Spleen (tissue), 11 donors: ENCODE results near the gene ERO1B. TPM values are rescaled to one million over a fixed set of nuclear protein-coding genes. Genes with fewer than 3 reads are reported as not detected.

ENCODE experiments used
- DNase-seq: peaks from one replicate; pipeline ENCODE4 v3.0.0-alpha.2; 2020
- H3K27ac ChIP-seq, 8 donors: fragments of 200-600 bp; sonication (generic) in 7 of 8; 1 replicate in 4 of 8; 2 replicates in 4 of 8; pipeline versions ENCODE4 v1.5.0 to v1.8.0; 2016 to 2021; ENCODE audit warnings: inconsistent platforms in 4 of 8, mild to moderate bottlenecking in 4 of 8, moderate library complexity in 1 of 8
- H3K27me3 ChIP-seq, 7 donors: fragments of 200-600 bp; sonication (generic) in 6 of 7; replicated peaks in 1 of 7; 1 replicate in 4 of 7; 2 replicates in 3 of 7; pipeline versions ENCODE4 v1.5.0 to v1.8.0; 2016 to 2021; ENCODE audit warnings: inconsistent platforms in 3 of 7, mild to moderate bottlenecking in 1 of 7
- H3K36me3 ChIP-seq, 6 donors: fragments of 200-600 bp; sonication (generic) in 5 of 6; 1 replicate in 4 of 6; 2 replicates in 2 of 6; pipeline versions ENCODE4 v1.5.0 to v1.8.0; 2016 to 2021; ENCODE audit warnings: inconsistent platforms in 2 of 6
- H3K4me1 ChIP-seq, 6 donors: fragments of 200-600 bp; sonication (generic) in 5 of 6; 1 replicate in 3 of 6; 2 replicates in 3 of 6; pipeline versions ENCODE4 v1.5.0 to v1.8.0; 2016 to 2021; ENCODE audit warnings: inconsistent platforms in 3 of 6
- H3K4me3 ChIP-seq, 8 donors: fragments of 200-600 bp; sonication (generic) in 7 of 8; 1 replicate in 4 of 8; 2 replicates in 4 of 8; pipeline versions ENCODE4 v1.5.0 to v1.8.0; 2016 to 2021; ENCODE audit warnings: inconsistent platforms in 4 of 8, mild to moderate bottlenecking in 4 of 8, moderate library complexity in 2 of 8
- H3K9me3 ChIP-seq, 8 donors: fragments of 200-600 bp; sonication (generic) in 7 of 8; 1 replicate in 4 of 8; 2 replicates in 4 of 8; pipeline versions ENCODE4 v1.5.0 to v1.8.0; 2016 to 2021; ENCODE audit warnings: inconsistent platforms in 4 of 8
- POLR2A ChIP-seq, 3 donors: fragments of 450-650 bp; IDR thresholded peaks; one replicate each; pipeline ENCODE4 v1.5.1; 2017; ENCODE audit warnings: antibody characterized with exemption in 3 of 3, mild to moderate bottlenecking in 1 of 3
- POLR2AphosphoS5 ChIP-seq, 3 donors: sonication (generic); formaldehyde crosslinking; IDR thresholded peaks; one replicate each; pipeline ENCODE4 v1.5.1; 2017; ENCODE audit warnings: antibody characterized with exemption in 3 of 3
- WGBS, 5 donors: extraction: QIAGEN DNeasy Blood & Tissue Kit in 3 of 5; methylation state at CpG; one replicate each; pipeline versions ENCODE4 v1.1.5 to v1.1.7; 2013 to 2018; 5-methylcytosine and 5-hydroxymethylcytosine counted together
- intact Hi-C: fragments of 100-400 bp; cut with DNase I; formaldehyde crosslinking; loops from one replicate; pipeline ENCODE4 v1.15.0; 2023; ENCODE audit warnings: low total_unique reads
- polyA plus RNA-seq, 3 donors: library from polyadenylated mRNA; stranded (reverse); fragments of 200-250 nt; gene quantifications; one replicate each; pipeline ENCODE4 v1.2.1, GENCODE V29; 2013
- total RNA-seq, 7 donors: library from RNA; depleted of rRNA in 3 of 7; stranded (reverse); fragments of >200 nt in 3 of 7; fragmentation: NEBNext Ultra II Directional in 4 of 7; extraction: Animal tissue kit (Norgen Biotek cat#: 25700) in 4 of 7; gene quantifications; one replicate each; pipeline versions ENCODE4 v1.1.0 to v1.2.1, GENCODE V29; 2016 to 2021
- TF ChIP-seq, protein P1 (sequence below), 11 experiments: fragments of 200-600 bp in 7 of 11; fragments of 450-650 bp in 4 of 11; sonication (generic) in 4 of 11; IDR thresholded peaks in 8 of 11; conservative IDR thresholded peaks in 3 of 11; 1 replicate in 7 of 11; 2 replicates in 4 of 11; pipeline versions ENCODE4 v1.4.0 to v1.8.0; 2016 to 2021; ENCODE audit warnings: antibody characterized with exemption in 11 of 11, inconsistent platforms in 4 of 11, mild to moderate bottlenecking in 1 of 11
- donor health status: healthy with polysubstance abuse.
- donor health status: DM: no; HTN: no; CAD: no; lungs with moderate emphysema.
- donor health status: DM: no; HTN: no; CAD: no.
- donor health status: Bipolar disorder and iron deficiency.
- donor health status: healthy.
- donor health status: DM: no; HTN: no; CAD: no.
- donor health status: DM: yes; HTN: yes; CAD: no.

ERO1B gene
- total and polyA plus RNA-seq, 10 donors: 3.9 to 29.4 (median 16.4) TPM

GRCh38 chr1:236275061-236275460 lies 6.7 kb downstream of the ERO1B start:
- Histone ChIP-seq H3K36me3 (no peaks in the 10 kb centered on the region), H3K9me3 (peaks cover 0 to 6% (median 0%) of the 10 kb centered on the region in 8 donors), H3K4me1 (peaks cover 0 to 20% (median 4%) of the 10 kb centered on the region in 6 donors), H3K4me3 (no peak overlapping the region), H3K27ac (no peak overlapping the region), H3K27me3 (no peaks in the 10 kb centered on the region)
- TF ChIP-seq POLR2A (IDR thresholded peaks at IDR 0.05) (no peak), POLR2AphosphoS5 (IDR thresholded peaks at IDR 0.05) (no peak)
- intact Hi-C loops: no loop called here
- DNase-seq: no peak

GRCh38 chr1:236273358-236273757 lies 8.4 kb downstream of the ERO1B start:
- DNase-seq: no peak
- WGBS, 5 donors: 93 to 100% (median 97%) methylated on average over 2 of the region's 2 CpGs
- TF ChIP-seq POLR2A (IDR thresholded peaks at IDR 0.05): no peak
- no peak for TF ChIP-seq POLR2AphosphoS5 (IDR thresholded peaks at IDR 0.05)
- TF ChIP-seq, protein P1, sequence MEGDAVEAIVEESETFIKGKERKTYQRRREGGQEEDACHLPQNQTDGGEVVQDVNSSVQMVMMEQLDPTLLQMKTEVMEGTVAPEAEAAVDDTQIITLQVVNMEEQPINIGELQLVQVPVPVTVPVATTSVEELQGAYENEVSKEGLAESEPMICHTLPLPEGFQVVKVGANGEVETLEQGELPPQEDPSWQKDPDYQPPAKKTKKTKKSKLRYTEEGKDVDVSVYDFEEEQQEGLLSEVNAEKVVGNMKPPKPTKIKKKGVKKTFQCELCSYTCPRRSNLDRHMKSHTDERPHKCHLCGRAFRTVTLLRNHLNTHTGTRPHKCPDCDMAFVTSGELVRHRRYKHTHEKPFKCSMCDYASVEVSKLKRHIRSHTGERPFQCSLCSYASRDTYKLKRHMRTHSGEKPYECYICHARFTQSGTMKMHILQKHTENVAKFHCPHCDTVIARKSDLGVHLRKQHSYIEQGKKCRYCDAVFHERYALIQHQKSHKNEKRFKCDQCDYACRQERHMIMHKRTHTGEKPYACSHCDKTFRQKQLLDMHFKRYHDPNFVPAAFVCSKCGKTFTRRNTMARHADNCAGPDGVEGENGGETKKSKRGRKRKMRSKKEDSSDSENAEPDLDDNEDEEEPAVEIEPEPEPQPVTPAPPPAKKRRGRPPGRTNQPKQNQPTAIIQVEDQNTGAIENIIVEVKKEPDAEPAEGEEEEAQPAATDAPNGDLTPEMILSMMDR (IDR thresholded peaks at IDR 0.05 in 8 of 11, conservative IDR thresholded peaks at IDR 0.05 in 3 of 11): no peak
- no peak overlapping the region for H3K4me3 ChIP-seq
- peaks cover 0 to 6% (median 0%) of the 10 kb centered on the region in 8 donors for H3K9me3 ChIP-seq
- H3K27me3 ChIP-seq: no peaks in the 10 kb centered on the region
- no peak overlapping the region for H3K27ac ChIP-seq
- peaks cover 0 to 19% (median 0%) of the 10 kb centered on the region in 6 donors for H3K4me1 ChIP-seq
- intact Hi-C loops: no loop called here
- H3K36me3 ChIP-seq: peaks cover 0 to 11% (median 4%) of the 10 kb centered on the region in 6 donors

- no peak for DNase-seq
- Histone ChIP-seq H3K4me3 (no peak overlapping the region), H3K4me1 (peaks cover 0 to 19% (median 0%) of the 10 kb centered on the region in 6 donors), H3K9me3 (no peaks in the 10 kb centered on the region), H3K27ac (no peak overlapping the region), H3K36me3 (peaks cover 0 to 49% (median 14%) of the 10 kb centered on the region in 6 donors), H3K27me3 (no peaks in the 10 kb centered on the region)
- intact Hi-C loops: no loop called here
- TF ChIP-seq, protein P1 (IDR thresholded peaks at IDR 0.05 in 8 of 11, conservative IDR thresholded peaks at IDR 0.05 in 3 of 11): no peak
- no peak for TF ChIP-seq POLR2A (IDR thresholded peaks at IDR 0.05)
- no peak for TF ChIP-seq POLR2AphosphoS5 (IDR thresholded peaks at IDR 0.05)
Observed at GRCh38 chr1:236269439-236269838, 12.3 kb downstream of the ERO1B start.

DNA sequence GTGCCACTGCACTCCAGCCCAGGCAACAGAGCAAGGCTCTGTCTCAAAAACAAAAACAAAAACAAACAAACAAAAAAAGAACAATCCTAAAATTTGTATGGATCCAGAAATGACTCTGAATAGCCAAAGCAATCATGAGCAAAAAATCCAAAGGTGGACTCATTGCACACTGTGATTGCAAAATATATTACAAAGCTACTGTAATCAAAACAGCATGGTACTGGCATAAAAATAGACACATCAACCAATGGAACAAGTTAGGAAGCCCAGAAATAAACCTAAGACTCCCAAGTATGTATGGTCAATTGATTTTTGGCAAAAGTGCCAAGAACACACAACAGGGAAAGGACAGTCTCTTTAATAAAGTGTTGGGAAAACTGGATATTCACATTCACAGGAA lies 19.9 kb downstream of the ERO1B start:
- no peak for TF ChIP-seq POLR2AphosphoS5 (IDR thresholded peaks at IDR 0.05)
- TF ChIP-seq, protein P1 (IDR thresholded peaks at IDR 0.05 in 8 of 11, conservative IDR thresholded peaks at IDR 0.05 in 3 of 11): no peak
- TF ChIP-seq POLR2A (IDR thresholded peaks at IDR 0.05): no peak
- H3K36me3 ChIP-seq: peaks cover 0 to 82% (median 17%) of the 10 kb centered on the region in 6 donors
- H3K27ac ChIP-seq: no peak overlapping the region
- peaks cover 12 to 62% (median 58%) of the 10 kb centered on the region in 8 donors for H3K9me3 ChIP-seq
- H3K4me1 ChIP-seq: no peaks in the 10 kb centered on the region
- no peak overlapping the region for H3K4me3 ChIP-seq
- no peak for DNase-seq
- no peaks in the 10 kb centered on the region for H3K27me3 ChIP-seq
- intact Hi-C loops: no loop called here

GRCh38 chr1:236261033-236261432 lies 20.7 kb downstream of the ERO1B start:
- TF ChIP-seq POLR2A (IDR thresholded peaks at IDR 0.05): no peak
- TF ChIP-seq POLR2AphosphoS5 (IDR thresholded peaks at IDR 0.05): no peak
- TF ChIP-seq, protein P1 (IDR thresholded peaks at IDR 0.05 in 8 of 11, conservative IDR thresholded peaks at IDR 0.05 in 3 of 11): no peak
- WGBS, 5 donors: 78 to 94% (median 84%) methylated on average over 1 of the region's 1 CpG
- no peaks in the 10 kb centered on the region for H3K27me3 ChIP-seq
- H3K4me1 ChIP-seq: no peaks in the 10 kb centered on the region
- H3K4me3 ChIP-seq: no peak overlapping the region
- peaks cover 0 to 82% (median 19%) of the 10 kb centered on the region in 6 donors for H3K36me3 ChIP-seq
- intact Hi-C loops: no loop called here
- peaks cover 12 to 67% (median 59%) of the 10 kb centered on the region in 8 donors for H3K9me3 ChIP-seq
- no peak for DNase-seq
- H3K27ac ChIP-seq: no peak overlapping the region
